Body of pancreas (tissue), 4 donors: Measurements from ENCODE around the gene RAD51AP2.

Experiments used
- CTCF ChIP-seq, 7 experiments: fragments of 450-650 bp in 4 of 7; fragments of 200-600 bp in 3 of 7; sonication (generic) in 3 of 7; IDR thresholded peaks; one replicate each; pipeline ENCODE4 v1.5.1; 2016 to 2019; ENCODE audit warnings: antibody characterized with exemption in 7 of 7
- POLR2A ChIP-seq, 3 donors: fragments of 450-650 bp; IDR thresholded peaks; one replicate each; pipeline ENCODE4 v1.6.1; 2016; ENCODE audit warnings: antibody characterized with exemption in 3 of 3, mild to moderate bottlenecking in 2 of 3

DNA sequence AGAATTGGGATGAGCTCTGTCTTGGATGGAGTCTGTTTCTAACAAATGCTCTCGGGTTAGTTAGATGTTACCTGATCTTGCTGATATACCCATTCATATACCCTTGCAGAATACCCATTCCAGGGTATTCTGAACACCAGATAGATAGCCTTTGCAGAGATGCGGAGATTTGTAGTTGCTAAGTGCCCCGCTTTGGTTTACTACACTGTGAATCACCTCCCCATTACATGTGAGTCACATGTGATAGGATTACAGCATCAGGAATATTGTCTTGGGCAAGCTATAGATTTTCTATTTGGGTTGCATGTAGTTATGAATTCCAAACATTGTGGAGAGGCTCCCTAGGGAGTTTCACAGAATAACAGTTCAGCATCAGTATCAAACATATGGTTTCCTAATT lies 26.0 kb upstream of the RAD51AP2 start:
- TF ChIP-seq POLR2A (IDR thresholded peaks at IDR 0.05), result no peak
- no peak for TF ChIP-seq CTCF (IDR thresholded peaks at IDR 0.05)
